GM23338 (cell line): ENCODE results near the gene PACSIN3. TPM values are rescaled to one million over a fixed set of nuclear protein-coding genes. Genes with fewer than 3 reads are reported as not detected.

Experiments used
- ATAC-seq: fragments of 200-7000 bp; cut with Tn5 transposase; 3 replicates; pipeline ENCODE4 v1.9.1; 2020
- DNase-seq: peaks from one replicate; pipeline ENCODE4 v3.0.0-alpha.2; 2015; ENCODE audit warnings: low spot score
- H2AFZ ChIP-seq: fragments of 200-600 bp; sonication (generic); 2 replicates; pipeline ENCODE4 v1.8.0; 2016; ENCODE audit warnings: antibody characterized with exemption, mild to moderate bottlenecking, moderate library complexity
- H3F3A ChIP-seq: fragments of 200-600 bp; sonication (generic); replicated peaks from 2 replicates; pipeline ENCODE4 v1.8.0; 2017; ENCODE audit warnings: antibody characterized with exemption, mixed run types, low read depth
- H3K27ac ChIP-seq: fragments of 200-600 bp; sonication (generic); 2 replicates; pipeline ENCODE4 v1.6.1; 2016; ENCODE audit warnings: low read depth
- H3K27me3 ChIP-seq: fragments of 200-600 bp; sonication (generic); 2 replicates; pipeline ENCODE4 v1.8.0; 2016; ENCODE audit warnings: mild to moderate bottlenecking, mixed run types, moderate library complexity; ENCODE audit not compliant: insufficient read depth
- H3K36me3 ChIP-seq: fragments of 200-600 bp; sonication (generic); 2 replicates; pipeline ENCODE4 v1.8.0; 2016; ENCODE audit warnings: mild to moderate bottlenecking; ENCODE audit not compliant: insufficient read depth
- H3K4me1 ChIP-seq: fragments of 200-600 bp; sonication (generic); 2 replicates; pipeline ENCODE4 v1.8.0; 2016; ENCODE audit warnings: mild to moderate bottlenecking, moderate library complexity; ENCODE audit not compliant: insufficient read depth
- H3K4me2 ChIP-seq: fragments of 200-600 bp; sonication (generic); 2 replicates; pipeline ENCODE4 v1.7.1; 2017; ENCODE audit warnings: mixed run types
- H3K4me3 ChIP-seq: fragments of 200-600 bp; sonication (generic); 2 replicates; pipeline ENCODE4 v1.6.1; 2016; ENCODE audit warnings: mixed run types
- H3K79me2 ChIP-seq: fragments of 200-600 bp; sonication (generic); replicated peaks from 2 replicates; pipeline ENCODE4 v1.8.0; 2017; ENCODE audit warnings: mild to moderate bottlenecking; ENCODE audit not compliant: insufficient read depth
- H3K9me2 ChIP-seq: fragments of 200-600 bp; sonication (generic); 2 replicates; pipeline ENCODE4 v1.8.0; 2017; ENCODE audit not compliant: insufficient read depth
- H4K20me1 ChIP-seq: fragments of 200-600 bp; sonication (generic); replicated peaks from 2 replicates; pipeline ENCODE4 v1.8.0; 2017; ENCODE audit warnings: mild to moderate bottlenecking; ENCODE audit not compliant: insufficient read depth
- H3K27ac Mint-ChIP-seq: 2 replicates; pipeline ENCODE4 v1.8.0; 2020; ENCODE audit warnings: inconsistent platforms, mild to moderate bottlenecking, moderate library complexity, mixed read lengths
- H3K27me3 Mint-ChIP-seq: 3 replicates; pipeline ENCODE4 v1.8.0; 2022; ENCODE audit warnings: low read depth, mild to moderate bottlenecking, moderate library complexity, mixed read lengths, inconsistent platforms; ENCODE audit not compliant: insufficient read depth, poor library complexity
- H3K36me3 Mint-ChIP-seq: 3 replicates; pipeline ENCODE4 v1.8.0; 2021; ENCODE audit warnings: low read depth, mild to moderate bottlenecking, inconsistent platforms, moderate library complexity, mixed read lengths
- H3K4me1 Mint-ChIP-seq: 3 replicates; pipeline ENCODE4 v1.8.0; 2020; ENCODE audit warnings: mild to moderate bottlenecking, inconsistent platforms, mixed read lengths
- H3K4me3 Mint-ChIP-seq: 3 replicates; pipeline ENCODE4 v1.8.0; 2021; ENCODE audit warnings: moderate library complexity, mild to moderate bottlenecking, inconsistent platforms, mixed read lengths
- H3K9me3 Mint-ChIP-seq: 3 replicates; pipeline ENCODE4 v1.8.0; 2020; ENCODE audit warnings: moderate library complexity, mild to moderate bottlenecking, inconsistent platforms, mixed read lengths
- CREB1 ChIP-seq: fragments of 250-450 bp; sonication (Bioruptor Pico); IDR thresholded peaks from 2 replicates; pipeline ENCODE4 v1.5.0; 2020; ENCODE audit warnings: low read depth, mild to moderate bottlenecking, moderate library complexity
- ETS1 ChIP-seq: IDR thresholded peaks from 2 replicates; pipeline ENCODE4 v1.6.1; 2016; ENCODE audit warnings: antibody characterized with exemption
- EZH2 ChIP-seq: fragments of 200-600 bp; sonication (generic); IDR thresholded peaks from one replicate; pipeline ENCODE4 v1.8.0; 2017; ENCODE audit warnings: antibody characterized with exemption, mild to moderate bottlenecking, low read depth; ENCODE audit not compliant: unreplicated experiment
- JUNB ChIP-seq: IDR thresholded peaks from one replicate; pipeline ENCODE4 v1.6.1; 2016; ENCODE audit warnings: antibody characterized with exemption; ENCODE audit not compliant: unreplicated experiment
- NANOG ChIP-seq: IDR thresholded peaks from 2 replicates; pipeline ENCODE4 v1.6.1; 2016; ENCODE audit warnings: antibody characterized with exemption, borderline replicate concordance
- POLR2AphosphoS5 ChIP-seq: IDR thresholded peaks from 2 replicates; pipeline ENCODE4 v1.6.1; 2016; ENCODE audit warnings: antibody characterized with exemption, low read depth
- STAT1 ChIP-seq: IDR thresholded peaks from one replicate; pipeline ENCODE4 v1.6.1; 2016; ENCODE audit warnings: antibody characterized with exemption; ENCODE audit not compliant: unreplicated experiment
- ZNF114 ChIP-seq: fragments of 250-450 bp; sonication (Bioruptor Pico); IDR thresholded peaks from 2 replicates; pipeline ENCODE4 v1.5.0; 2020; ENCODE audit warnings: mild to moderate bottlenecking, moderate library complexity
- ZNF331 ChIP-seq: fragments of 250-450 bp; sonication (Bioruptor Pico); IDR thresholded peaks from 2 replicates; pipeline ENCODE4 v1.5.0; 2020; ENCODE audit warnings: low read depth, mild to moderate bottlenecking, moderate library complexity
- ZNF462 ChIP-seq: fragments of 250-450 bp; sonication (Bioruptor Pico); IDR thresholded peaks from 2 replicates; pipeline ENCODE4 v1.5.0; 2020; ENCODE audit warnings: mild to moderate bottlenecking, moderate library complexity
- polyA plus RNA-seq: library from polyadenylated mRNA; unstranded; fragments of >200 nt; fragmentation: Nextera tagmentation; extraction: Ambion mirVana; gene quantifications from 2 replicates; pipeline ENCODE4 v1.2.1, GENCODE V29; 2016
- total RNA-seq: library from RNA; depleted of rRNA; stranded (reverse); fragments of >200 nt; shearing (Covaris generic); gene quantifications from 2 replicates; pipeline ENCODE4 v1.2.3, GENCODE V29; 2014

The PACSIN3 gene
- total and polyA plus RNA-seq, 2 experiments from 2014 or later, result 39.6 to 72.1 TPM

GRCh38 chr11:47156951-47157350, 29.3 kb downstream of the PACSIN3 start (continued):
- TF ChIP-seq ETS1, result no peak
- TF ChIP-seq ZNF331 (CRISPR knock-in tag), result no peak
- TF ChIP-seq JUNB, result no peak

GRCh38 chr11:47156333-47156732, 29.9 kb downstream of the PACSIN3 start:
- Histone ChIP-seq H3K27ac (no peak overlapping the region), H2AFZ (no peak overlapping the region), H3F3A (no peaks in the 10 kb centered on the region), H3K27me3 (no peaks in the 10 kb centered on the region), H3K9me2 (no peaks in the 10 kb centered on the region), H3K79me2 (no peaks in the 10 kb centered on the region), H4K20me1 (no peaks in the 10 kb centered on the region; the same call in 1 of the 2 replicates), H3K4me2 (no peak overlapping the region), H3K4me1 (peaks cover 8% of the 10 kb centered on the region), H3K36me3 (no peaks in the 10 kb centered on the region), H3K4me3 (no peak overlapping the region)
- Mint-ChIP-seq H3K27ac (no peak overlapping the region), H3K36me3 (no peaks in the 10 kb centered on the region; the same call in 2 of the 3 replicates), H3K4me1 (peaks cover 20% of the 10 kb centered on the region), H3K27me3 (peaks cover 3% of the 10 kb centered on the region), H3K4me3 (no peak overlapping the region), H3K9me3 (no peaks in the 10 kb centered on the region)
- no peak for DNase-seq
- TF ChIP-seq JUNB, result no peak
- TF ChIP-seq POLR2AphosphoS5, result no peak
- no peak for TF ChIP-seq ETS1
- no peak for TF ChIP-seq CREB1 (CRISPR knock-in tag)
- no peak for TF ChIP-seq ZNF331 (CRISPR knock-in tag)
- TF ChIP-seq NANOG, result no peak
- no peak for TF ChIP-seq EZH2
- no peak for TF ChIP-seq ZNF114 (CRISPR knock-in tag)
- ATAC-seq, result no peak

- Histone ChIP-seq H3K27ac (no peak overlapping the region), H3K79me2 (no peaks in the 10 kb centered on the region), H3F3A (no peaks in the 10 kb centered on the region), H3K4me1 (peaks cover 6% of the 10 kb centered on the region), H2AFZ (no peak overlapping the region), H3K4me3 (no peak overlapping the region), H4K20me1 (no peaks in the 10 kb centered on the region; the same call in 1 of the 2 replicates), H3K27me3 (no peaks in the 10 kb centered on the region), H3K4me2 (no peak overlapping the region), H3K36me3 (no peaks in the 10 kb centered on the region), H3K9me2 (no peaks in the 10 kb centered on the region)
- no peak overlapping the region for H3K27ac Mint-ChIP-seq
- H3K27me3 Mint-ChIP-seq, result peaks cover 3% of the 10 kb centered on the region
- no peak overlapping the region for H3K4me3 Mint-ChIP-seq
- H3K4me1 Mint-ChIP-seq, result peaks cover 20% of the 10 kb centered on the region
- ATAC-seq, result no peak
- no peaks in the 10 kb centered on the region; the same call in 2 of the 3 replicates for H3K36me3 Mint-ChIP-seq
- no peaks in the 10 kb centered on the region for H3K9me3 Mint-ChIP-seq
- DNase-seq, result no peak
- TF ChIP-seq ETS1 (no peak), ZNF331 (CRISPR knock-in tag) (no peak), ZNF114 (CRISPR knock-in tag) (no peak), NANOG (no peak), STAT1 (no peak), POLR2AphosphoS5 (no peak), ZNF462 (CRISPR knock-in tag) (no peak)
Measured at GRCh38 chr11:47155879-47156278, 30.4 kb downstream of the PACSIN3 start.
